ENCODE results near the gene PODXL. TPM values are rescaled to one million over a fixed set of nuclear protein-coding genes. Genes with fewer than 3 reads are reported as not detected.

Gene PODXL
- total RNA-seq, 1 experiment from 2014 or later, result 44.2 TPM

GRCh38 chr7:131455001-131455400, 101.4 kb downstream of the PODXL start:
- POLR2A ChIA-PET (ENCODE audit: unreplicated experiment), result no interaction called here
- H3K9ac ChIP-seq (ENCODE audit: low read length), result no peak overlapping the region
- no TSS peak for BruUV-seq (replicated peaks)
- DNase-seq, result no peak
- no peak overlapping the region for H2AFZ ChIP-seq (ENCODE audit: low read length)
- H3F3A ChIP-seq (ENCODE audit: low read length, unreplicated experiment), result no peaks in the 10 kb centered on the region
- no peak for ATAC-seq
- H3K9me3 ChIP-seq (ENCODE audit: low read length), result no peaks in the 10 kb centered on the region
- H3K4me1 ChIP-seq (ENCODE audit: insufficient read depth, low read length), result peaks cover 8% of the 10 kb centered on the region; the same call in 1 of the 2 replicates
- no peaks in the 10 kb centered on the region for H3K79me2 ChIP-seq (ENCODE audit: low read length)
- H4K20me1 ChIP-seq (ENCODE audit: low read length), result no peaks in the 10 kb centered on the region
- intact Hi-C loops (cut with micrococcal nuclease), result no loop called here
- no peak overlapping the region for H3K27ac ChIP-seq (ENCODE audit: low read length)
- TF ChIP-seq EZH2phosphoT487 (IDR thresholded peaks at IDR 0.05; ENCODE audit: borderline replicate concordance, low read length) (no peak), CTCF (conservative IDR thresholded peaks at IDR 0.05; ENCODE audit: low read depth, low read length) (no peak), EZH2 (IDR thresholded peaks at IDR 0.05; ENCODE audit: low read length, unreplicated experiment) (no peak)
- H3K4me2 ChIP-seq (ENCODE audit: low read length), result no peak overlapping the region
- H3K27me3 ChIP-seq (ENCODE audit: low read length), result no peaks in the 10 kb centered on the region
- no peaks in the 10 kb centered on the region; the same call in 1 of the 2 replicates for H3K36me3 ChIP-seq (ENCODE audit: low read depth, low read length)
- H3K4me3 ChIP-seq (ENCODE audit: low read length), result no peak overlapping the region
- CTCF ChIA-PET, result no interaction called here
- no peaks in the 10 kb centered on the region for H3K9me2 ChIP-seq (replicated peaks; ENCODE audit: low read length)

GRCh38 chr7:131454498-131454897, 101.9 kb downstream of the PODXL start:
- H3K9ac ChIP-seq (ENCODE audit: low read length), result no peak overlapping the region
- no peaks in the 10 kb centered on the region for H3K9me3 ChIP-seq (ENCODE audit: low read length)
- DNase-seq (no peak), ATAC-seq (no peak)
- H2AFZ ChIP-seq (ENCODE audit: low read length), result no peak overlapping the region
- no peak for TF ChIP-seq EZH2 (IDR thresholded peaks at IDR 0.05; ENCODE audit: low read length, unreplicated experiment)
- no peak for TF ChIP-seq EZH2phosphoT487 (IDR thresholded peaks at IDR 0.05; ENCODE audit: borderline replicate concordance, low read length)
- no peak for TF ChIP-seq CTCF (conservative IDR thresholded peaks at IDR 0.05; ENCODE audit: low read depth, low read length)
- POLR2A ChIA-PET (ENCODE audit: unreplicated experiment), result no interaction called here
- no peaks in the 10 kb centered on the region for H3F3A ChIP-seq (ENCODE audit: low read length, unreplicated experiment)
- no peaks in the 10 kb centered on the region for H3K9me2 ChIP-seq (replicated peaks; ENCODE audit: low read length)
- H3K27ac ChIP-seq (ENCODE audit: low read length), result no peak overlapping the region
- H3K4me2 ChIP-seq (ENCODE audit: low read length), result no peak overlapping the region
- H3K79me2 ChIP-seq (ENCODE audit: low read length), result no peaks in the 10 kb centered on the region
- no TSS peak for BruUV-seq (replicated peaks)
- H3K4me3 ChIP-seq (ENCODE audit: low read length), result no peak overlapping the region
- H3K4me1 ChIP-seq (ENCODE audit: insufficient read depth, low read length), result peaks cover 8% of the 10 kb centered on the region; the same call in 1 of the 2 replicates
- intact Hi-C loops (cut with micrococcal nuclease), result no loop called here
- H3K36me3 ChIP-seq (ENCODE audit: low read depth, low read length), result no peaks in the 10 kb centered on the region; the same call in 1 of the 2 replicates
- no peaks in the 10 kb centered on the region for H4K20me1 ChIP-seq (ENCODE audit: low read length)
- CTCF ChIA-PET, result interaction anchor here (0.6 kb wide), 1 partner anchor 1614 kb away, joined by 9 read pairs; no protein-coding TSS in a partner anchor
- H3K27me3 ChIP-seq (ENCODE audit: low read length), result no peaks in the 10 kb centered on the region

Other genes with a start within 250 kb of the PODXL start
- 15.3 and 16.3 TPM in 2 replicates for gene MKLN1, start 228.8 kb downstream of the PODXL start, total RNA-seq (2014; rRNA removed)